ENCODE data around the gene IQCK. TPM values are rescaled to one million over a fixed set of nuclear protein-coding genes. Genes with fewer than 3 reads are reported as not detected.
A peak's percentile ranks its signal among the peaks of the same experiment; 100 is the strongest.

IQCK gene
- total RNA-seq, 1 experiment from 2014 or later = 2.6 TPM

DNA sequence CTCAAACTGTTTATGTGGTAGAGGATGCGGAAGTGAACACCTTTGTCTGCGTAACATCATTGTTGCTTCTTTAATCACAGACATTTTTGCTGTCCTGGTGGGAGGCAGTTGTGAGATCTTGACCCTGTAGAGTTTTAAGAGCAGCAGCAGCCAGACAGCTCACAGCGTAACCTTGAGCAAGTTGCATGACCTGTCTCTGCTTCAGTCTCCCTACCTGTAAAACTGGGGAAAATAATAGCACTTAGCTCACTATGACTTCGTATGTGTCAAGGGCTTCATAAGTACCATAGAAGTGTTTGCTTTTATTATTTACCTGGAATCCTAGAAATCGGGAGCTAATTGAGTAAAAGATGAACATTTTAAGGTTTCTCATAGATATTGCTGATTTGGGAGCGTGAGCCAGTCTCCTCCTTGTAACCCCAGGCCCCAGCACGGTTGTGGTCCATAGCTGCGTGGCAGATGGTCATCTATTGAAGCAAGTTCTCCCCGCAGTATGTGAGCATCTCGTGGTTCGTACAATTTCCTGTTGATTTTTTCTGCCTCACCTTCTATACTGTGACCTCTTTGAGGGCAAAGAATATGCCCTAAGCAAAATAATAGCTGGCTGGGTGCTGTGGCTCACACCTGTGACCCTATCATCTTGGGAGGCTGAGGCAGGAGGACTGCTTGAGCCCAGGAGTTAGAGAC, 132.2 kb downstream of the IQCK start:
- Histone ChIP-seq H3K4me3 (no peak overlapping the region), H3K9me3 (replicated peaks) (no peaks in the 10 kb centered on the region), H3K27ac (no peak overlapping the region), H3K36me3 (no peaks in the 10 kb centered on the region), H3K4me1 (no peaks in the 10 kb centered on the region), H3K27me3 (no peaks in the 10 kb centered on the region)
- no peak for DNase-seq

DNA sequence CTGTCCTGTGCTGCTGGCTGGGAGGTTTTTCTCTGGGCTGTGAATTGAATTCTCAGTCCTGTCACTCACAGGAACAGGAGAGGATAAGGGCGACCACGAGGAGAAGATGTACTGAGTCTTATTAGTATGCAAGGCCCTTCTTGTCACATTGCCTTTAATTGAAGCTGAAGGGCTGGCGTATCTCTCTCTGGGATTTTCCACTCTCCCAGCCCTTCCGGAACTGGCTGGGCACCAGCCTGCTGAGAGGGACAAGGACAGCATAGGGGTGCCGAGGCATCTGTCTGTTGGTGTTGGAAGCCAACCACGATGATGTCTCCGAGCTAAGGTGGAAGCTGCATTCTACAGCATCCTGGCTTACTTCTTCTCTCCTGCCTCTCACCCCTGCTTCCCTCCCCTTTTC, 133.4 kb downstream of the IQCK start:
- DNase-seq = no peak
- H3K9me3 ChIP-seq (replicated peaks) = no peaks in the 10 kb centered on the region
- no peaks in the 10 kb centered on the region for H3K4me1 ChIP-seq
- H3K27ac ChIP-seq = no peak overlapping the region
- H3K4me3 ChIP-seq = no peak overlapping the region
- no peaks in the 10 kb centered on the region for H3K27me3 ChIP-seq
- no peaks in the 10 kb centered on the region for H3K36me3 ChIP-seq

DNA sequence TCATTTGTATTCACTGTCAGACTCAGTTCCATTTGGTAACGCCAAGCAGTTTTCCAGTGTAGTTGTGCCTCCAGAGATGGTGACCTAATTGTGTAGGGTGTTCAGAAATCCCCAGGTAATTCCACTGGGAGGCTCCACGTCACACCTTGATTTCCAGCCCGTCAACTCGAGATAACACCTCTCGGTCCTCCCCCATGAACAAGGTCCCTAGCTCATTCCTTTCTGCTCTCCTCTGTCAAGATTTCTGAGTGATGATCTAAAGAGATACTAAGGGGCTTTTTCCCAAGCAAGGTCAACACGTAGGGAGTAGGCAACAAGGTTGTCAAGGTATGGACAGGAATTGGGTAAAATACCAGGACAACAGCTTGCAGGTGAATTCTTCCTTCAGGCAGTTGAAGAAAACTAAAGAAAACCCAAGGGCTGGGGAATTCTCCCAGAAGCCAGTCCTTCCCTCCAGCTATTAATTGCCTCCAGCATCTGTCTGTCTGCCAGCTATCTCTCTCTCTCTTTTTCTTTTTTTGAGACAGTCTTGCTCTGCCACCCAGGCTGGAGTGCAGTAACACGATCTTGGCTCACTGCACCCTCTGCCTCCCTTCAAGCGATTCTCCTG, 135.2 kb downstream of the IQCK start:
- Histone ChIP-seq H3K4me3 (no peak overlapping the region), H3K27ac (no peak overlapping the region), H3K36me3 (no peaks in the 10 kb centered on the region), H3K4me1 (no peaks in the 10 kb centered on the region), H3K9me3 (replicated peaks) (no peaks in the 10 kb centered on the region), H3K27me3 (no peaks in the 10 kb centered on the region)
- no peak for DNase-seq

DNA sequence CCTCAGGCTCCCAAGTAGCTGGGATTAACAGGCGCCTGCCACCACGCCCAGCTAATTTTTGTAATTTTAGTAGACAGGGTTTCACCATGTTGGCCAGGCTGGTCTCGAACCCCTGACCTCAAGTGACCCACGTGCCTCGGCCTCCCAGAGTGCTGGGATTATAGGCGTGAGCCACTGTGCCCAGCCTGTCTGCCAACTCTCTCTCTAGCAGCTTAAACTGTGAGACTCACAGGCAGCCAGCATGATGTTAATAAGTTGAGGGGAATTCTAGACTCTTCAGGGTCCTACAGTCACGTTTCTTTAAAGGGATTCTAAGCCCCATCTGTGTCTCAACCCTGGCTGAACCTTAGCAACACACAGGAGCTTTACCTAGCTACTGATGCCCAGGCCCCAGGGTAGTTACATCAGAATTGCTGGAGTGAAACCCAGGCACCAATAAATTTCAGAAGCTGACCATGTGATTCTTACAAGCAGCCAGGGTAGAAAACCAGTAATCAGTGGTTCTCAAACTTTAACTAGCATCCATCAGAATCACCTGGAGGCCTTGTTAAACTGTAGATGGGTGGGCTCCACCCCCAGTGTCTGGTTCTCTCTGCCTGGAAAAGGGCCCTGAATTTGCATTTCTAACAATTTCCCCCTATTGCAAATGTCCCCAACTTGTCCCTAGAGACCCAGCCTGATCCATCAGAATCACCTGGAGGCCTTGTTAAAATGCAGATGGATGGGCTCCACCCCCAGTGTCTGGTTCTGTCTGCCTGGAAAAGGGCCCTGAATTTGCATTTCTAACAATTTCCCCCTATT, 135.9 kb downstream of the IQCK start:
- no peaks in the 10 kb centered on the region for H3K27me3 ChIP-seq
- no peak for DNase-seq
- H3K27ac ChIP-seq = no peak overlapping the region
- H3K36me3 ChIP-seq = no peaks in the 10 kb centered on the region
- H3K4me3 ChIP-seq = no peak overlapping the region
- no peaks in the 10 kb centered on the region for H3K9me3 ChIP-seq (replicated peaks)
- H3K4me1 ChIP-seq = no peaks in the 10 kb centered on the region

DNA sequence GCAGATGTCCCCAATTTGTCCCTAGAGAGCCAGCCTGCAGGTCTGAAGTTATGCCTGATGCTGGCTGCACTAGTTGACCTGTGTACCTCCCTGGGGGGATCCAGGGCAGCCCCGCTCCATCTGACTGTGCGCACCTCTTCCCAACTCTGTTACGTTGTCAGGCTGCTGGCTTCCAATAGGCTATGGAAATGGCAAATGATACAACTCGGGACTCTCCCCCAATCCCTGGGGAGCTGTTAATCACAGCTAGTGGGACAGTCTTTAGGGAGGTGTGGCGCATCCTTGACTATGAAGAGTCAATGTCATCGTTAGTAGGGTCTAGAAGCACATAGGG, 136.4 kb downstream of the IQCK start:
- Histone ChIP-seq H3K27ac (no peak overlapping the region), H3K27me3 (no peaks in the 10 kb centered on the region), H3K9me3 (replicated peaks) (no peaks in the 10 kb centered on the region), H3K4me1 (no peaks in the 10 kb centered on the region), H3K36me3 (no peaks in the 10 kb centered on the region), H3K4me3 (no peak overlapping the region)
- DNase-seq = no peak

DNA sequence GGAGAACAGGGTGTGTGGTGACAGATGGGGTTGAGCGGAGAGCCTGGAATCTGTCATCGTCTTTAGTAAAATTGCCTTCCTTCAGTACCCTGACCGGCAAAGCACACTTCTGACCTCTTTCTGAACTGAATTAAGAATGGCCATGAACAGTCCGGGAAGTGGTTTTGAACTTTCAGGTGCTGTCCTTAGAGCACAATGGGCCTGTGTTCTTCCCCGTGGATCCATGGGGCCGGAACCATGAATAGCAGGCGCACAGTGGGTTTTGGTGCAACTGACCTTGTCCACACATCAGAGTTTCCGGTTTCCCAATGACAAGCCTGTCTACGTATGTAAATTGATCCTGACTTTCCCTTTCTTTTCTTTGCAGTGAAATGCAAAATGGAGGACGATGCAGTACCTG, 138.0 kb downstream of the IQCK start:
- no peaks in the 10 kb centered on the region for H3K4me1 ChIP-seq
- no peak for DNase-seq
- no peaks in the 10 kb centered on the region for H3K27me3 ChIP-seq
- H3K4me3 ChIP-seq = no peak overlapping the region
- no peak overlapping the region for H3K27ac ChIP-seq
- no peaks in the 10 kb centered on the region for H3K9me3 ChIP-seq (replicated peaks)
- H3K36me3 ChIP-seq = no peaks in the 10 kb centered on the region

DNA sequence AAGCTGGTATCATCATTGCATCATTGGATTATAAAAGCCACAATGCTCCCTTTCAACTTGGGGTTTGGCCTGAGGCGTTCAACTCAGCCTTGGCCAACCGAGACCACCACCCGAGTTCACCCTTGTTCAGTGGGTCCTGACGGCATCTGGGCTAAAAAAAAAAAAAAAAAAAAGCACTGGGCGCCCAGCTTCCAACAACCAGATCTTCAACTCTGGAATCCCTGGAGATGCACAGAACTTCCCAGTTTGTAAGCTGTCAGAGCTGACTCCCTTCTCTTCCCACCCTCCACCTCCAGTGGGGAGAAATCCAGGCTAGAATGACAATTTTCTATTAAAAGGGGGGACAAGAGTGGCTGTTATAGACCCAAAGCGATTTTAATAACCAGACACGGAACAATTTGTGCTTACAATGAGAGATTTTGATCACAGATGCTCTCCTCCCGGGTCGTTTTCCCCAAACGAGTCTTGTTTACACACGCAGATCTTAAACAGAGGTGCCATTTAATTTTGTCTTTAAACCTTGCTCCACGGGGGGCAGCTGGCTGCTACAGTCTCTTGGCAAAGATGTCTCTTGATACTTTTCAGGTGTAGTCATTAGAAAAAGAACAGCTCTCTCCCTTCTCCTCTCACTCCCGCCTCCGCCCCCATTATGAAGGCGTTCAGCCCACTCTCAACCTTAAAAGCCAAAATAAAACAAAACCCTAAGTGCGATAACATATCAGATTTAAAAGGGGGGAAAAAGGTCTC, 139.7 kb downstream of the IQCK start:
- DNase-seq = no peak
- H3K4me1 ChIP-seq = no peaks in the 10 kb centered on the region

DNA sequence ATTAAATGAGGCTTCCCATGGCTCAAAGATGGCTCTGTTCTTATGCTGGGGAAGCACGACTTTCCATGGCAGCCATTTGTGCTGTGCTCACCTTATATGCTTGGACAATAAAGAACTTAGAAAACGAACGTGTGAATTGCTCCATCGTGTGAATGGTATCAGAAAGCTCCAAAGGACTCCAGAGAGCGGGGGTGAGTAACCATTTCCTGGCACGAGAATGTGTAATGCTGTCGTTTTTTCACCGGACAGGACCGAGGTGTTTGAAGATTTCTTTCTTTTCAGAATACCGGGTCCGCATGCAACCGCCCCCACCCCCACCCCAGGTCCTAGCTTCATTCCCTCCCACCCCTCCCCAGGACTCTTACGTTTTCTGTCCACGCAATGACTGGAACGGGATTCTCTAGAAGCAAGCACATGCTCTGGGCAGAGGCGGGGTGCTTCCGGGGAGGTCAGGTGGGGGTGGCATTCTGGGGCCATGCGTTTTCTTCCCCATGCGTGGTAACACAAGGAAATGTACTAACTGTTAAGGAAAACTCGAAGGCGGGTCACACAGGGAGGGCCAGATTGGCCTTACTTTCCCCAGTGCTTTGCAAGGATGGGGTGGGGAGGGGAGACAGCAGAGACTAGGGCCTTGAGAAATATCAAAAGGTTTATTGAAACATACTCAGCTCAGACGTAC, 140.4 kb downstream of the IQCK start:
- H3K27ac ChIP-seq = no peak overlapping the region
- DNase-seq = no peak

More for the DNA sequence above, 139.7 kb downstream of the IQCK start:
- Histone ChIP-seq H3K27ac (no peak overlapping the region), H3K4me3 (no peak overlapping the region), H3K9me3 (replicated peaks) (no peaks in the 10 kb centered on the region), H3K27me3 (no peaks in the 10 kb centered on the region), H3K36me3 (no peaks in the 10 kb centered on the region)

DNA sequence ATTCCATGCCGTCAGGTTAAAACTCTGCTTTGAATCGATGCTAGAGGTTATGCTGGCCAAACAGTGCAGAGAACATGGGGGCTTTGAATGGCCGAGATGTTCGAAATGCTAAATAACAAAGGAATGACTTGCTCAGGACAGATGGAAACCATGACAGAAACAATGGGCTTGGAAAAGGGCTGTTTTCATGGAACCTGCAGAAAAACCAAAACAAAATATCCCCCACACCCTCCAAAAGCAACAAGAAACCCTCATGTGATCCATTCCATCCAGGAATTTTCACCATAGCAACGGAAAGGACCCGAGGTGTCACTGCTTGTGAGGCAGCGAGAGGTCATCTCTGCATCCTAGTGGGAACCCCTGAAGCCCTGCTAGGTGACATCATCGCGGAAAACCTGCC, 141.1 kb downstream of the IQCK start:
- Histone ChIP-seq H3K36me3 (no peaks in the 10 kb centered on the region), H3K4me3 (no peak overlapping the region)

More for the DNA sequence above, 140.4 kb downstream of the IQCK start:
- H3K27me3 ChIP-seq = no peaks in the 10 kb centered on the region
- no peaks in the 10 kb centered on the region for H3K36me3 ChIP-seq
- no peaks in the 10 kb centered on the region for H3K9me3 ChIP-seq (replicated peaks)
- no peak overlapping the region for H3K4me3 ChIP-seq
- no peaks in the 10 kb centered on the region for H3K4me1 ChIP-seq

DNA sequence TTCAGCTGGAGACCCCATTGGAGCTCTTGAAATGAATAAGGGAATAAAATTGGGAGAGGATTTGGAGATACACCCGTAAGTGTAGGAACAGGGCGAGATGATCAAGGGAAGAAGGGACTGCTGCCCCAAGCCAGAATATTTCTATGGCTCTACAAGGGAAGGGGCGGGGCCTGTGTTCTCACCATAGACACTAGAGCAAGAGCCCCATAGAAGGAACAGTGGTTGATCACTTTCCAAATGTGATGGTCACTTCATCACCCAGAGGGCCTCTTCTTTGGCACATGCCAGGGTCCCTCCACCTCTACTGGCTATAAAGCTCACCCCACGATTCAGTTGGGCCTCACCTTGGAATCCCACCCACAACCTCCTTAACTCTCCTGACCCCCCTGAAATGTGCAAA, 141.5 kb downstream of the IQCK start:
- Histone ChIP-seq H3K9me3 (replicated peaks) (no peaks in the 10 kb centered on the region), H3K27ac (no peak overlapping the region), H3K36me3 (no peaks in the 10 kb centered on the region), H3K27me3 (no peaks in the 10 kb centered on the region), H3K4me3 (no peak overlapping the region), H3K4me1 (no peaks in the 10 kb centered on the region)
- DNase-seq = no peak

More for the DNA sequence above, 141.1 kb downstream of the IQCK start:
- DNase-seq = no peak
- H3K27ac ChIP-seq = no peak overlapping the region
- H3K9me3 ChIP-seq (replicated peaks) = no peaks in the 10 kb centered on the region
- no peaks in the 10 kb centered on the region for H3K27me3 ChIP-seq
- no peaks in the 10 kb centered on the region for H3K4me1 ChIP-seq

DNA sequence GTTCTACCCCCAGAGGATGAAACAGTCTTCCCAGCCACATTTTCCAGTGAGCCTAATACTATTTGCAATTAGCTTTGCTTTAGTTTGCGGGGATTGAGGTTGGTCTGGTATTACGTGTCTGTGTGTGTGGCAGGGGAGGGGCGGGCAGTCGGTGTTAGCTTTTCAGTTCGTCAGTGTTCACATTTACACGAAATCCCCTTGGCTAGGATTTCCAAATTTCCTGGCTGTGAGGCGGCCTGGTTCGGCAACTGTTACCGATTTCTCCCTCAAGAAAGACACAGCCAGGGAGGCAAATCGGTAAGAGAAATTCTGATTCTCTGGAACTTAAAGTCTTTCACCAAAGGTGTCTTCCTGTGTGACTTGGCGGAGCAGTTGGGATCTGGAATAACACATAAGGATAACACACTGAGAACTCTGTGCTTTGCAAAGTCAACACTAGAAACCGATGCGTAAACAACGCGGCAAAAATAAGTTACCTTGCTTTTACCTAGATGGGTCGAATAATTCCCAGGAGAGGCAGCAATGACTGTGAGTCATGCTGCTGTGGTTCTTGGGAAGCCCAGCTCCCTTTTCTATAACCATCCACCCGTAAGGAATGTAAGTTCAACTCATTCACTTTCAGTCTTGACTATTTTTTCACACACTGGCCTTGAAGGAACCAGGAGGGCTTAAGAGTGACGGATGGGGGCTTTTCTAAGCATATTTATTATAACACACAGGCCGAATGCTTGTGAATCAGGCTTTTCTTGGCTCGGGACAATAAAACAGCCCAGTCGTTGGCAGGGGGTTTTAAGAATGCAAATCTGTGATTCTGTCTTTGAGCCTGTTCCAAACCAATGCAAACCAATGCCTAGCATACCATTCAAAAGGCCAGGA, 142.3 kb downstream of the IQCK start:
- DNase-seq = no peak
- Histone ChIP-seq H3K9me3 (replicated peaks) (no peaks in the 10 kb centered on the region), H3K36me3 (no peaks in the 10 kb centered on the region), H3K4me1 (no peaks in the 10 kb centered on the region), H3K4me3 (peak overlapping the region; percentile 25), H3K27me3 (no peaks in the 10 kb centered on the region), H3K27ac (no peak overlapping the region)

DNA sequence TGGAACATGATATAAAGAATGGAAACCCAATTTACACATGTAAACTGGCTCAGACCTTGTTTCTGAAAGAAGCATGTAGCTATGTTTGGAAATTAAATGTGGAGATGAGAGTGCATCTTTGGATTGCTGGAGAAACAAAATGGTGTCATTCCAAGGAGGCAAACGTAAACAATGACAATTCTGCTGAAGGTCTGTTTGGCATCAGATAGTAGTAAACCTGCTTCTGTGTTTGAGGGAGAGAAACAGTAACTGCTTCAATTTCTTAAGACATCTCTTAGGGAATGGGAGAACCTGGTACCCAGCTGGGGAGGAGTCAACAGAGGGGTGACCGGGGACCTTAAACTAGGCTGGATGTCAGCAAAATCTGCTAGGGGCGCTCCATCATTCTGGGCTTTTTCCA, 143.1 kb downstream of the IQCK start:
- no peaks in the 10 kb centered on the region for H3K9me3 ChIP-seq (replicated peaks)
- no peak overlapping the region for H3K27ac ChIP-seq
- DNase-seq = no peak

DNA sequence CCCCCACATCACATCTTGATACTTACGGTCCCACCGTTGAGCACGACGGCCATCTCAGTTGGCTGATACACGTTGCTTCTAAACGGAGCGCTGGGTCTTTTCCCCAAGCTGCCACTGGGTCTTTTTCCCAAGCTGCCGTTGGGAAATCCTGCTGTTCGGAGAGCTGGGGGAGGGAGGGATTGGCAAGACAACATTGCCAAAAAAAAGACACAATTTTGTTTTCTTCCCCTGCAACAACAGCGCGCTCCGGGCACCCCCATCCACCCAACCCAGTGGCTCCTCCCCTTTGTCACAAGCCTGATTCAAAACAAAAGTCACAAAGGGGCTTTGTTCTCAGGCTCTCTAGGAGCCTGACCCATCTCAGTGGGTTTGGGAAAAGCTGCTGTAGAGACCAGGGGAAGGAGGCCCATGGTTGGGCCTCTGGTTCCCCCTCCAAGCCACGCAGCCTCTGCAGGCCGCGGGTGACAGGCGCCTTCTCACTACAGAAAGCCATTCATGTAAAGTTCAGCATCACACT, 143.8 kb downstream of the IQCK start:
- Histone ChIP-seq H3K4me3 (no peak overlapping the region), H3K36me3 (no peaks in the 10 kb centered on the region), H3K27me3 (no peaks in the 10 kb centered on the region), H3K27ac (no peak overlapping the region), H3K9me3 (replicated peaks) (no peaks in the 10 kb centered on the region), H3K4me1 (no peaks in the 10 kb centered on the region)
- DNase-seq = no peak

More for the DNA sequence above, 143.1 kb downstream of the IQCK start:
- no peaks in the 10 kb centered on the region for H3K4me1 ChIP-seq
- H3K36me3 ChIP-seq = no peaks in the 10 kb centered on the region
- no peaks in the 10 kb centered on the region for H3K27me3 ChIP-seq
- H3K4me3 ChIP-seq = no peak overlapping the region

Data from SJCRH30 (cell line).